Neural cell (in vitro differentiated cells): ENCODE measurements around the gene PMEL. TPM values are rescaled to one million over a fixed set of nuclear protein-coding genes. Genes with fewer than 3 reads are reported as not detected.

Experiments used
- H2AFZ ChIP-seq: fragments of 200-600, 300-800 bp; sonication (generic), shearing (Covaris generic); 2 replicates; pipeline ENCODE4 v1.6.0; 2014; ENCODE audit warnings: low read depth, mild to moderate bottlenecking, antibody characterized with exemption, low read length, moderate library complexity
- H3F3A ChIP-seq: fragments of 200-600 bp; shearing (Covaris generic); 2 replicates; pipeline ENCODE4 v1.6.1; 2016; ENCODE audit warnings: mild to moderate bottlenecking, moderate library complexity, mixed read lengths, antibody characterized with exemption, low read length; ENCODE audit not compliant: insufficient read depth, poor library complexity, severe bottlenecking
- H3K27ac ChIP-seq: fragments of 200-600, 300-800 bp; sonication (generic), shearing (Covaris generic); 2 replicates; pipeline ENCODE4 v1.5.1; 2014; ENCODE audit warnings: mild to moderate bottlenecking, low read length, moderate library complexity
- H3K27me3 ChIP-seq: fragments of 300-800, 200-600 bp; sonication (generic), shearing (Covaris generic); 2 replicates; pipeline ENCODE4 v1.6.0; 2014; ENCODE audit warnings: mild to moderate bottlenecking, low read depth, low read length, moderate library complexity; ENCODE audit not compliant: insufficient read depth
- H3K36me3 ChIP-seq: fragments of 300-800, 200-600 bp; sonication (generic), shearing (Covaris generic); 2 replicates; pipeline ENCODE4 v1.5.1; 2014; ENCODE audit warnings: mild to moderate bottlenecking, antibody characterized with exemption, low read length, moderate library complexity; ENCODE audit not compliant: insufficient read depth
- H3K4me2 ChIP-seq: fragments of 300-800, 200-600 bp; sonication (generic), shearing (Covaris generic); 2 replicates; pipeline ENCODE4 v1.6.0; 2014; ENCODE audit warnings: mild to moderate bottlenecking, low read length
- H3K4me3 ChIP-seq: fragments of 300-800, 200-600 bp; sonication (generic), shearing (Covaris generic); 2 replicates; pipeline ENCODE4 v1.5.1; 2014; ENCODE audit warnings: mild to moderate bottlenecking, low read length, moderate library complexity
- H3K79me2 ChIP-seq: fragments of 200-600 bp; shearing (Covaris generic); replicated peaks from 2 replicates; pipeline ENCODE4 v1.6.0; 2014; ENCODE audit warnings: mild to moderate bottlenecking, low read length, moderate library complexity; ENCODE audit not compliant: insufficient read depth
- H3K9ac ChIP-seq: fragments of 300-800, 200-600 bp; sonication (generic), shearing (Covaris generic); 2 replicates; pipeline ENCODE4 v1.6.1; 2016; ENCODE audit warnings: mild to moderate bottlenecking, low read length, mixed read lengths
- H3K9me2 ChIP-seq: fragments of 200-600 bp; shearing (Covaris generic); 2 replicates; pipeline ENCODE4 v1.6.1; 2016; ENCODE audit warnings: mild to moderate bottlenecking, low read length, mixed read lengths; ENCODE audit not compliant: insufficient read depth
- H3K9me3 ChIP-seq: fragments of 200-600, 300-800 bp; sonication (generic), shearing (Covaris generic); 2 replicates; pipeline ENCODE4 v1.6.1; 2016; ENCODE audit warnings: mild to moderate bottlenecking, mixed run types, low read length, moderate library complexity, mixed read lengths
- H4K20me1 ChIP-seq: fragments of 200-600 bp; shearing (Covaris generic); 2 replicates; pipeline ENCODE4 v1.6.1; 2016; ENCODE audit warnings: mild to moderate bottlenecking, mixed run types; ENCODE audit not compliant: insufficient read depth
- CTCF ChIP-seq: fragments of 450-650 bp; IDR thresholded peaks from 2 replicates; pipeline ENCODE4 v1.5.1; 2014; ENCODE audit warnings: antibody characterized with exemption, mild to moderate bottlenecking, moderate library complexity; ENCODE audit not compliant: poor library complexity, severe bottlenecking
- EP300 ChIP-seq: fragments of 450-650 bp; conservative IDR thresholded peaks from 2 replicates; pipeline ENCODE4 v1.6.1; 2014; ENCODE audit warnings: antibody characterized with exemption, mild to moderate bottlenecking, moderate library complexity; ENCODE audit not compliant: poor library complexity, severe bottlenecking
- EZH2 ChIP-seq: fragments of 200-600, 300-800 bp; shearing (Covaris generic), sonication (generic); IDR thresholded peaks from 2 replicates; pipeline ENCODE4 v1.6.1; 2014; ENCODE audit warnings: antibody characterized with exemption, low read length, borderline replicate concordance, mild to moderate bottlenecking; ENCODE audit not compliant: insufficient read depth, poor library complexity, severe bottlenecking
- MXI1 ChIP-seq: fragments of 450-650 bp; conservative IDR thresholded peaks from 2 replicates; pipeline ENCODE4 v1.6.1; 2014; ENCODE audit warnings: antibody characterized with exemption, mild to moderate bottlenecking; ENCODE audit not compliant: poor library complexity, severe bottlenecking
- POLR2AphosphoS5 ChIP-seq: IDR thresholded peaks from 2 replicates; pipeline ENCODE4 v1.6.1; 2012
- RAD21 ChIP-seq: fragments of 450-650 bp; conservative IDR thresholded peaks from 2 replicates; pipeline ENCODE4 v1.6.1; 2014; ENCODE audit warnings: antibody characterized with exemption, mild to moderate bottlenecking, moderate library complexity
- REST ChIP-seq: IDR thresholded peaks from 2 replicates; pipeline ENCODE4 v1.6.1; 2012; ENCODE audit warnings: borderline replicate concordance
- SMC3 ChIP-seq: fragments of 450-650 bp; conservative IDR thresholded peaks from 2 replicates; pipeline ENCODE4 v1.6.1; 2014; ENCODE audit warnings: antibody characterized with exemption, mild to moderate bottlenecking, moderate library complexity; ENCODE audit not compliant: poor library complexity
- TAF1 ChIP-seq: IDR thresholded peaks from 2 replicates; pipeline ENCODE4 v1.6.1; 2012; ENCODE audit warnings: low read depth
- polyA plus RNA-seq: library from polyadenylated mRNA; depleted of rRNA; stranded (reverse); fragments of >200 nt; gene quantifications from 2 replicates; pipeline ENCODE4 v1.2.3, GENCODE V29; 2014

The PMEL gene
- polyA plus RNA-seq, 1 donor from 2014 or later = not detected

- Histone ChIP-seq H2AFZ (no peak overlapping the region), H3K36me3 (no peaks in the 10 kb centered on the region), H3K9me2 (no peaks in the 10 kb centered on the region), H3K27me3 (no peaks in the 10 kb centered on the region), H3K4me2 (no peak overlapping the region), H3F3A (no peaks in the 10 kb centered on the region), H3K9me3 (no peaks in the 10 kb centered on the region), H3K79me2 (no peaks in the 10 kb centered on the region), H3K4me3 (no peak overlapping the region), H4K20me1 (no peaks in the 10 kb centered on the region), H3K27ac (no peak overlapping the region), H3K9ac (no peak overlapping the region)
- TF ChIP-seq EZH2 (no peak), TAF1 (no peak), MXI1 (no peak), REST (no peak), POLR2AphosphoS5 (no peak), EP300 (no peak), RAD21 (no peak), CTCF (no peak), SMC3 (no peak)
These were observed 44.3 kb upstream of the PMEL start for GRCh38 chr12:56010111-56010570.

GRCh38 chr12:56007564-56008559 lies 42.0 kb upstream of the PMEL start:
- peak overlapping the region; percentile 59 for H2AFZ ChIP-seq
- H3K9me2 ChIP-seq = no peaks in the 10 kb centered on the region
- no peaks in the 10 kb centered on the region for H4K20me1 ChIP-seq

More at GRCh38 chr12:56007564-56008559, 42.0 kb upstream of the PMEL start:
- Histone ChIP-seq H3K4me2 (peak overlapping the region; percentile 74), H3K27ac (peak overlapping the region; percentile 71), H3K36me3 (no peaks in the 10 kb centered on the region), H3K79me2 (no peaks in the 10 kb centered on the region), H3K9ac (peak overlapping the region; percentile 82), H3K9me3 (no peaks in the 10 kb centered on the region), H3F3A (no peaks in the 10 kb centered on the region), H3K4me3 (peak overlapping the region; percentile 82), H3K27me3 (no peaks in the 10 kb centered on the region)
- TF ChIP-seq MXI1 (peak; percentile 28), TAF1 (peak; percentile 29), SMC3 (peak; percentile 17), CTCF (no peak), RAD21 (no peak), REST (no peak), POLR2AphosphoS5 (peak; percentile 15)
